Peyer's patch (tissue), 4 donors: ENCODE measurements around the gene LRFN5.

Experiments used
- POLR2A ChIP-seq, 2 donors: fragments of 450-650 bp; IDR thresholded peaks; one replicate each; pipeline ENCODE4 v1.5.1; 2017; ENCODE audit warnings: antibody characterized with exemption in 2 of 2, mild to moderate bottlenecking in 2 of 2, moderate library complexity in 2 of 2
- TF ChIP-seq, protein P1 (sequence below), 6 experiments: fragments of 450-650 bp in 4 of 6; fragments of 200-600 bp in 2 of 6; sonication (generic) in 1 of 6; IDR thresholded peaks; one replicate each; pipeline ENCODE4 v1.5.1; 2017 to 2019; ENCODE audit warnings: antibody characterized with exemption in 6 of 6, mild to moderate bottlenecking in 3 of 6, moderate library complexity in 1 of 6

DNA sequence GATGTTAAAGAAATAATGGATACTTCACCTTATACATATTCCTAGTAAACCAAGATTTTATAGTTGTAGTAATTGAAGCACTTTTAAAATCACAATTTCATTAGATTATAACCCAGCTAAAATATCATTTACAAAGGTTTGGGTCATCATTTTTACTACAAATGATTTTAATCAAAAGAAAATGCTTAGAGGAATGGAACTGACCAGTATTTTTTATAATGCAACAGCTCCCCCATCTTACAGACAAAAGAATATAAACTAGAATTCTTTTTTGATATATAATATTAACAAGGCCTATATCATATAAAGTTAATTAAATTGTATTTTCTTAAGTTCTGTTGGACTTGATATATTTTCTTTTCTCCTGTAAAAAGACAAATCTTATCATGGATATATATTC lies 20.4 kb upstream of the LRFN5 start:
- TF ChIP-seq, protein P1, sequence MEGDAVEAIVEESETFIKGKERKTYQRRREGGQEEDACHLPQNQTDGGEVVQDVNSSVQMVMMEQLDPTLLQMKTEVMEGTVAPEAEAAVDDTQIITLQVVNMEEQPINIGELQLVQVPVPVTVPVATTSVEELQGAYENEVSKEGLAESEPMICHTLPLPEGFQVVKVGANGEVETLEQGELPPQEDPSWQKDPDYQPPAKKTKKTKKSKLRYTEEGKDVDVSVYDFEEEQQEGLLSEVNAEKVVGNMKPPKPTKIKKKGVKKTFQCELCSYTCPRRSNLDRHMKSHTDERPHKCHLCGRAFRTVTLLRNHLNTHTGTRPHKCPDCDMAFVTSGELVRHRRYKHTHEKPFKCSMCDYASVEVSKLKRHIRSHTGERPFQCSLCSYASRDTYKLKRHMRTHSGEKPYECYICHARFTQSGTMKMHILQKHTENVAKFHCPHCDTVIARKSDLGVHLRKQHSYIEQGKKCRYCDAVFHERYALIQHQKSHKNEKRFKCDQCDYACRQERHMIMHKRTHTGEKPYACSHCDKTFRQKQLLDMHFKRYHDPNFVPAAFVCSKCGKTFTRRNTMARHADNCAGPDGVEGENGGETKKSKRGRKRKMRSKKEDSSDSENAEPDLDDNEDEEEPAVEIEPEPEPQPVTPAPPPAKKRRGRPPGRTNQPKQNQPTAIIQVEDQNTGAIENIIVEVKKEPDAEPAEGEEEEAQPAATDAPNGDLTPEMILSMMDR (IDR thresholded peaks at IDR 0.05) = no peak
- TF ChIP-seq POLR2A (IDR thresholded peaks at IDR 0.05) = no peak
